Amniotic stem cell (primary cell): ENCODE data around the gene CTNNAL1.

Experiments used
- DNase-seq: peaks from one replicate; lab custom pipeline; 2025; lab: John Stamatoyannopoulos, UW

CTNNAL1 gene

DNA sequence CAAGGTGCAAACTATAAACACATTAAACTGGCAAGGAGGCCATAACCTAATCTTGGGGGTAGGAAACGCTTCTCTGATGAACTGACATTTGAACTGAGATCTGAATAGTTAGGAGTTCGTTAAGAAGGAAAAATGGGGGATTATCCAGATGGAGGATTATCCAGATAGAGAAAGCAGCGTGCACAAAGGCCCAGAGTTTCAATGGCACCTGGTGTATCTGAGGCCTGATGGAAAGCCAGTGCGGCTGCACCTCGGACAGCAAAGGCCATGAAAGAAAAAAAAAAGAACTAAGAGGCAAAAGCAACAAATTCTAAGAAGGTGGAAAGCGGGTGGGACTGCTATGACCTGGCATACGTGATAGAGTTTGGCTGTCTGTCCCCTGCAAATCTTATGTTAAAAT is 13.0 kb upstream of the CTNNAL1 start:
- no peak for DNase-seq

DNA sequence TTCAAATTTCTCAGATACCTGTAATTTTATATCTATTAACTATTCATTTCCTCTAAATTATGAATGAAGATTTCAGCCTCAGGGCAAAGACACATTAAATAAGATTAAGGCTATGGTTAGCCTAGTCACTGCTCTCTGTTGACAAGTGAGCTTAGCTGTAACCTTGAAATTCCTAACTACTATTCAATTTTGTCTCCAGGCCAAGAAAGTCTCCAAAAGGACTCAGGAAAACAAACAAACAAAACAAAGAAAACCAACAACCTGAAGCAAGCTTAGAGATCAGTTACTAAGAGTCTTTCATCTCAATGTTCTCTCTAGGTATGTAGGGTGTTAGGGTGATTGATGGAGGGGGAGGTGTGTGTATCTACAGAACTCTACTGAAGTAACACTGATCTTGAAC is 9.6 kb upstream of the CTNNAL1 start:
- no peak for DNase-seq

DNA sequence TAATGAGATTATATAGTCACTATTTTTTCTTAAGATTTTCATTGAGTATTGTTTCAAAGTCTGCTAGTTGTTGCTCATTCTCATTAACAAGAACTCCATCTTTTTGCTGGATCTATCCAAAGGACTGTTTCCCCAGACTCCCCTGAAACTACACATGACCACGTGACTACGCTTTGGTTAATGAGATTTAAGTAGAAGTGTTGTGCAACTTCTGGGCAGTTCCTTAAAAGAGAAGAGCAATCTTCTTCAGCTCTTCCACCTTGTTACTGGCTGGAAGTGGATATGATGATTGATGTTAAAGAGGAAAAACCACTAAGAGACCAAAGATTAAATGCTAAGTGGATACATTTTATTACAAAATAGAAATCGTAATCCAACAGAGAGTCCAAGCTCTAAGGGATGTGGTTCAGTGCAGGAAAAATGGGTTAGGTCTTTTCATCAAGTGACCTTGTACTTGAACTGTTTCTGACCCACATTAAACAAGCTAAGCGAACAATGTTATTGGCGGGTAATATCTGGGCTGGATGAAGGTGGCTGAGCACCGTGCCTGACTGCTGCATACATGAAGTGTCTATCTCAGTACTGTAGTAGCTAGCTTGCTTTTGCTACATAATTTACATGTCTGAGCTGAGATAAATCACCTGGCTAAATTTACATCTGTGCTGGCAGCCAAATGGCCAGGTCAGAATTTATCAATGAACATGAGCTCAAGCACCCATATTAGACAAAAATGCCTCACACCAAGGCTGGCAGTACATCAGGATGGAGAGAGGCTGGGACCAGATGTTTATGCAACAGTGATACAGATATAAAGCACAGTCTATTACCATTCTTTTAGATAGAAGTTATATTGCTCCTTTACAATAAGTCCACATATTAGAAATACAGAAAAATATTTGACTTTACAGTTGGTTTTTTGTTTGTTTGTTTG is 7.5 kb upstream of the CTNNAL1 start:
- DNase-seq, result no peak

DNA sequence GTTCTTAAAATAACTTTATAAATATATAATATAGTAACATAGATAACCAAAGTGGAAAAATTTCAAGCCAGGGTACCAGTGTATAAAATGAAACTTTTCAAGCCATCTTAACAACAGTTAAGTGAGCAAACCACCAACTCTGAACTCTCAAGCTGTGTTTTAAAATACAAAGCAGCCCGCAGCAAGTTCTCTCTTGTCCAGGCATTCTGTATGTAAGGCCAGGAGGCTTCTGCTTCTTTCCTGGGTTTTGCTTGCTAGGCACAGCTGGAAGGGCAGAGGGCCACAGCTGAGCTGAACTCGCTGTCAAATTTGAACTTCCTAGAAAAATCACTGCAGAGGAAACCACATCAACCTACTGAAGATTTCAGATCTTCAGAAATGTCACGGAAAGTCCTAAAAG is 6.8 kb upstream of the CTNNAL1 start:
- DNase-seq, result no peak

DNA sequence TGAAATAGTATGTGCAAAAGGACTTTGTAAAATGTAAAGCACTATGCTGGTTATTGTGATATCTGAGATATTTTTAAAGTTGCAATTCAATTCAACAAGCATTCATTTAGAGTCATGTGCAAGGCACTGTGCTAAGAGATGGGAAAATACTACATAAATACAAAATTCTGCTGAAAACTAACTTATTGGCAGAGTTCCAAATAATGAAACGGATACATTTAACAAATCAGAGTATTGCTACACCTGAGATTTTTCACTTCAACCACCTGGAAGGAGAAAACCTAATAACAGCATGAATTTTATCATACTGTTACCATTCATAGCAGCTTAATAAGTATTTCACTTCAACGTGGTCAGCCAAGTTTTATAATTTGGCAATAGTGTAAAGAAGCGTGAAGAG is 6.1 kb upstream of the CTNNAL1 start:
- DNase-seq, result no peak

DNA sequence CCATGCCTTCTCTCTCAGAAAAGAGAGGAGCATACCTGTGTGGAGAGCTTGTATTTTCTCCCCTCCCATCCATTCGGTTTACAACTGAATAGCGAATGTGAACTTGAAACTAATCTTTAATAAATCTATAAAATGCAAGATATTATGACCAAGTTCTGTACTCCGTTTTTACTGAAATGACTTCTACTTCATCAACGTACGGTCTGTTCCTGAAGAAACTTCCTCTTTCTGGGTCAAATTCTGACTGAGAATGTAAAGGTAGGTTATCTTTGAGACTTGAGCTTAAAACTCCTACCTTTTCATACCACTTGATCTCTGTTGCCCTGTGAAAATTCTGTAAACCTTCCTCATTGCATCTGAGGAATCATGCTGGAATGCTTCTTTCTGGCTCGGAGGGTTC is 4.2 kb upstream of the CTNNAL1 start:
- no peak for DNase-seq

DNA sequence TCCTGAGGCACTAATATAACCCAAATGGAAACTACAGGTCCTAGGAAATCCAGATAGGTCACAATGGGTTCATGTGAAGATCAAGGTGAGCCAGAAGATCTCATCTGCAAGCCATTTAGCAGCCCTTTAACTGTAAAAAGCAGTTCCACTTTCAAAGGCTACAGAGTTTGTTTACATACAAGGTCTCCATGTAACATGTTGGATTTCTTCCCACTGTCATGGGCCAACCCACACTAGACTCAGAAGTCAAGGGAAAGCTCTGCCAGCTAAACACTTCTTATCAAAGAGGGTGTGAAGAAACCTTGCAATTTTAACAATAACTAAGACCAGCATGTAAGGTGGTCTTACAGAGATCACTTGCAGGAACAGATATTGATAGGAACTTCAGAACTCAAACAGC is 3.8 kb upstream of the CTNNAL1 start:
- no peak for DNase-seq

DNA sequence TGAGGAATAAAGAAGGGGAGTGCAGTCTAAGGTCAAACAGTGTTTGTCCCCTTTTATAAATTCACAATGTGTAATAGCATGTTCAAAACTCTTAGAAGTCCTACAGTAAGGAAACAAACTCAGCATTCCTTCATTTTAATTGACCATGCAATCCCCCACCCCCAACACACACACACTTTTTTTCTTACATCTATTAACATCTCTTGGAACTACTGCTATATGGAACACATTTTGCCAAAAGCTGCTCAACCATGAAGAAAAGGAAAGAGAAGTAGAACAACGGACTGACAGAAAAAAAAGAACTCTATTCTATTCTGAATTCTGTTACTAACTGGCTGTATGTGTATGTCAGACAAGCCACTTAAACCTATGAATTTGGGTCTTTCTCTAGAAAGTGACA is 2.8 kb upstream of the CTNNAL1 start:
- no peak for DNase-seq

DNA sequence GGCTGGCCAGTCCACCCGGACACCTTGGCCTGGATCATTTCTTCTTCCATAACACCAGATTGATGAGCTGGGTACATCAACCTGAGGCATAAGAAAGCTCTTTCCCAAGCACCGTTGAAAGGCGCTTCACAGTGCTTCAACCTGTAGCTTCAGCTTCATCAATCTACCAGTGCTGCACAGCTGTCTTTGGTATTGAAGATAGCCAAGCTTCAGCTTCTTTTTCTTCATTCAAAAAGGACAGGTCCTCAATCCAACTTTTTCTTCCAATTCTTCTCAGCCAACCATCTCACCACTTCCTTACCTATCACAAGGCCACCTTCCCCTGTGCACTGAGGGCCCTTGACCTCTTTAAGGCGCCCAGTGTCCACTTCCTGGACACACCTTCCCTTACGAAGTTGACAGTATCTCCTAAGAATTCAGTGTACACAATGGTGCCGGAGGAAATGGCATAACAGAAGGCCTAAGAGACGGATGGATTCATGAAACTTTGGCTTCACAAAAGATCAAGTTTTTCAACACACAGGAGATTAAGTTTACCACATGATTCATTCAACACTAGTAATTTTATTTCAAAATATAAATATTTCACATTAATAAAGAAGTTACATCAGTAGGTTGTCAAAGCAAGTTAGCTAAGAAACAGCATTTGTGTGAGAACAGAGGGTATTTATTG is 1.4 kb upstream of the CTNNAL1 start:
- no peak for DNase-seq

DNA sequence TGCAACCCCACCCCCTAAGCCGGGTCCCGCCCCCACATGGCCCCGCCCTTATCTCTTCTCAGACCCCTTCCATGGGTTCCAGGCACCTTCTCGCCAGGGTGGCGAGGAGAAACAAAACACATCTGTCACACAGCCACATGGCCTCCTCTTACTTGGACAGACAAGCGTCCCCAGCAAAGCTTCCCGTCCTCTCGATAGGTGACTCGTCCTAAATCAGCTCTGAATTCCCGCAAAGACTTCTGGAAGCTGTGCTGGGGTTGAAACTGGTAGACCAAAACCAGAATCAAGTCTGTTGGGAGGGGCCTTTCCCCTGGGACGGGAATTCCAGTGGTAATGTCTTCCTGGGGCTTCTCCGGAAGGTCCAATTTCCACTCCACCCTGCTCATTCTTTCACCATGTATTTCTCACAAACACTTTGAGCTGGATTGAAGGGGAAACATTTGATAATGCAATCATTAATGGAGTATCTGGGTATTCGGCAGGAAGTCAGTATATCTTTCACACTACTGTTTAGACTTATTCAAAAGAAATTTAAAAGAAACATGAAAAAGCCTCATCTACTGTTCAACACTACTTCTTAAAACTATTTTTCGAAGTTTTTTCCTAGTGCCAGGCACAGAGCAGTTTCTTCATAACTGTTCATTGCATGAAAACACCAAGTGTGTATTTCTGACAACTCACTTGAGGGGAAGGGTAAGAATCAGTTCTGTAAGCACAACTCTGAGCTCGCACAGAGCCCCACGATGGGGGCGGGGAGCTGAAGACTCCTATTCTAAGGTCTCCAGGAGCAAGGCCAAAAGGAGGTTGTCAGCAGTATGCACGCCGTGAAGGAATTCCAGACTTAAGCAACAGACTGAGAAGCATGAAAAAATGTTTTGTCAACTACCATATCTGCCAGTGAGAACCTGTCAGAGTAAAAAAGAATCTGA is 644 bp upstream of the CTNNAL1 start:
- peak; percentile 47 for DNase-seq

DNA sequence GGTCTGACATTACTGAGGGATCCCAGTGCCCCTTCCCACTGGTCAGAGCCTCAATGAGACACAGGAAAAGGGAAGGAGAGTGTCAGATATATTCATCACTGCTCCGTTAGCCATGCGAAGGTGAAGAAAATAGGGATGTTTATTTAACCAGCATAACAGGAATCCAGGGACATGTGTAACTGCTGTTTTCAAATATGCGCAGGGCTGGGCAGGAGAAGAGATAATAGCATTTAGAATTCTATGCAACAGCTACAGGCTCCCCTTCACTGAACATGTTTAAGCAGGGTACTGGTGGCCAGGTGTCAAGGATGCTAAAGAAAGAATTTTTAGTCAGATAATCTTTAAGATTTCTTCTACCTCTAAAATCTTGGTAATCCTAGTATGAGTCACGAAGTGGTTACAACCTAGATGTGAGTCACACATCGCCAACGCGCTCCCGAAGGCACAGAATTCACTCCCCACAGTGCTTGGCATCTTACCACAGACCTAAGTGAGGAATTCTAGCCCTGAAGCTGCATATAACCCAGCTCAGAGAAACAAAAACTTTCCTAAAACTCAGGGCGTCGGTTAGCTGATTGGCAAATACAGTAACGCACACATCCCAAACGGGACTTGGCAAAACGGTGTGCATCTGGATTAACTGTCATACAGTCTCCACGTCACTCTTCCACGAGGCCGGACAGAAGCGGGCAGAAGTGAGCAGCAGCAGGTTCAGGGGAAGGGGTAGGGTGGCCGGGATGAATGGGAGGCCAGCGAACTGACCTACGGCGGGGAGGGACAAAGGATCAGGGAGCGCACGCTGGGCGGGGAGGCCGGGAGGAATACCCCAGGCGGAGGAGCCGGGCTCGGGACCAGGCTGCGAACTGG is 1.1 kb downstream of the CTNNAL1 start:
- DNase-seq, result peak; percentile 82

DNA sequence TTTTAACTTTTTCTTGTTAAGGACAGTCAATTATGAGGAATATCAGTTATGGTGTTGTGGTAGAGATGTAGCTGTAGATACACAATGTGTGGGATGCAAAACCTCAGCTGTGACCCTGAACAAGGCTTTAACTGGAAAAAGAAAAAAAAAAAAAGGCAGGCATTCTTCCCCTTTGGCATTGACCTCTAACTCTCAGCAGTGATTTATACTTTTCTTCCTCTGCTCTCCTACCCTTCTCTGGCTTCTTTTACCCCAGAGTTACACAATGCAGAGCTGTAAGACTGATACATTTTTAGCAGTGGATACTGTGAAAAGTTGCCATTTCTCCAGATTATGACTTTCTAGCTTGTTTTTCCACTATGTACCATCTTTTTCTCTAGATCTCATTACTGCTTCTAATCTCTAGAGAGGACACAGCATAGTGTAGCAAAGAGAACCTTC is 2.0 kb downstream of the CTNNAL1 start:
- DNase-seq, result no peak

DNA sequence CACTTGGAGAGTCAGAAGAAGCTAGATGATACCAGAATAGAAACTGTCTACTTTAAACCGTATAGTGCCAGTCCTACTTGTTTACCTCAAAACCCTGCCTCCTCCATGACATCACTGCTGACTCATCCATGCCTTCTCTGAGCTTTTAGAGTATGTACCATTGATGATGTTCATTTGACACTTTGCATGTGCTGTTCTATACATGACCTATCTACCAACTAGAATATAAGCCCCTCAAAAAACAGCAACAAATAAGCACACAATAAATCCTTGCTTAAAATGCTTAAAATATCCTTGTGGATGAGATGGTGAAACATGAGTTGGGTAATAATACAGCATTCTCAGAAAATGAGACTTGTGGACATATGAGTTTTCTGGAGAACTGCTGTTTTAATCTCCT is 2.6 kb downstream of the CTNNAL1 start:
- peak; percentile 33 for DNase-seq

DNA sequence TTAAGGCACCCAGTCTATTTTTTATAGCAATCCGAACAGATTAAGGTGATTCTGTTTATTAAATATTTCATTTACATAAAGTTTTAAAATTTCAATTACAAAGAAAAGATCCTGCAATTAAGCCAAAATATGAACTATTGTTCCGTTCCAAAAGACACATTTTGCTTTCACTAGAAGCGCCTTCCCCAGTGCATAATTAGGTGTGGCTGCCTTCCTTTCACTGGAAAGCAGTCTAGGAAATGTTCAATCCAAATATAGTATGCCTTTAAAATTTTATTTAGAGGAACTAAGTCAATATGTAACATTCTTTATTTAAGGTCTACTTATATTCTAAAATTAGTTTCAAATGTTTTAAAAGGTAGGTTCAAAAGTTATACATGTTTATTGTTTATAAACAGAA is 7.6 kb downstream of the CTNNAL1 start:
- no peak for DNase-seq

DNA sequence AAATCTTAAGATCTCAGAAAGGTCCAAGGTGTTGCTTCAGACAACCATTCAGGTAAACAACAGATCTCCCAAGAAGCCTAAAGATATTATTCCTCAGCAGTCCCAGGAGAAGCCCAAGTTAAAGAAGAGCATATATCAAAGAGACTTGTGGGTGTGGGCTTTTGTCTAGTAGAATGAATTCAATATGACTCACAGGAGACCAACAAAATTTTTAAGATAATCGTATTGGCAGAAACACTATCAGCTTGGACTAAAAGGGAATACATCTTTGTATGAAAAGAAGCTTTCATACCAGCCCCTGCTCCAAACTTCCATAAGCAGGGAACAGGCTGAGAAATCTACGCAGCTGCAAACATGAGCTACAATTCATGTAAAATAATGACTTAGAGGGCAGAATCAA is 10.2 kb downstream of the CTNNAL1 start:
- no peak for DNase-seq

DNA sequence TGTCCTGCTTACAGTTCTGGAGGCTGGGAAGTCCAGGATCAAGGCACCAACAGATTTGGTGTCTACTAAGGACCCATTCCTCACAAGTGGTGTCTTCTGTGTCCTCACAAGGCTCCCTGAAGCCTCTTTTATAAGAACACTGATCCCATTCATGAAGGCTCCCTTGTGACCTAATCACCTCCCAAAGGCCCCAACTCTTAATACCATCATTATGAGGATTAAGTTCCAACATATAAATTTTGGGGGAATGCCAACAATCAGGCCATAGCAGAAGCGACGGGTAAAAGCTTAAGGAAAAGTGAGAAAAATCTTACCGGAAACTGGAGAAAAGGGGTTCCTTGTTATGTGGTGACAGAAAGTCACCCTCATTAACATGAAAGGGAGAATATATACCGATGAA is 11.2 kb downstream of the CTNNAL1 start:
- DNase-seq, result no peak

DNA sequence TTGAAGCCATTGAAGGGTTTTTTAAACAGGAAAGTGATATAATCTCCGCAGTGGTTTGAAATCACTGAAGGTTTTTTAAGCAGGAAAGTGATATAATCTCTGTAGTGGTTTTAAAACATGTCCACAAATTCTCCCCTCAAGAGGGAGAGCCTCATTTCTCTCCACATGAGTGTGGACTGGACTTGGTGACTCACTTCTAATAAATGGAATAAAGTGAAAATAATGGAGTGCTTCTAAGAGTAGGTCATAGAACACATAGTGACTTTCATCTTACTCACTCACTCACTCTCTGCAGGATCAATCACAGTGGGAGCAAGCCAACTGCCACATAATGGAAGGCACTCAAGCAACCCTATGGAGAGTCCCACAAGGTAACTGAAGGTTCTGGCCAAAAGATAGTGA is 12.0 kb downstream of the CTNNAL1 start:
- DNase-seq, result no peak

DNA sequence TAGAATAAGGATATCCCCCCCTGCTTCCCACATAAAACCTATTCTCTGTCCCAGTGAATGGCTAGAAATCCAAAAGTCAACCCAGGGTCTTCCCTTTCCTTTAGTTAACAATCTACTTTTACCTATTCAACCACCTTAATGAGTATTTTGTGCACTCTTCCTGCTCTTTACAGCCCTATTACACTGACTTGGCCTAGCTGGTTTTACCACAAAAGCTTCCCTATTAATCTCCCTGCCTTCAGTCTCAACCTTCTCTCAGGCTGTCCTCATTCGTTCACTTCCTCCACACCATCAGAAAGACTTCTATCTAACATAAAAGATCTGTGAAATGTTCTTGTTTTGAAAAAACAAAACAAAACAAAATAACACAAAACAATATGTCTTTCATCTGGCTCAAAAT is 16.2 kb downstream of the CTNNAL1 start:
- DNase-seq, result no peak

DNA sequence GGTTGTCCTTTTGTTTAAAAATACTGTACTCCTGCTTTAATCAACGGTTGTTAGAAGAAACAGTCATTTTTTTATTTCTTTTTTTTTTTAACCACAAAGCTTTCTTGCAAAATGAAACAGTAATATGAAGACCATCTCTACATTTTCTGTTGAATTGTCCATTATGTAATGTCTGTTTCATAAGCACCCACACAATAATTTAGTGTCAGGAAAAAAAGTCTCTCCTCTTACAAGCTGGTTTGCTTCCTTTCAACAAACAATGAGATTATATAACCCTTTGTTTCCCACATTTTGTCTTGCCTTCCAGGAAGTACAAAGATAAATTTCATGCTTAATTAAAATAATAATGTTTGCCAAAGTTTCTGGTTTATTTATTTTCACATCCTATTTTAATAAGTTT is 16.7 kb downstream of the CTNNAL1 start:
- DNase-seq, result no peak

DNA sequence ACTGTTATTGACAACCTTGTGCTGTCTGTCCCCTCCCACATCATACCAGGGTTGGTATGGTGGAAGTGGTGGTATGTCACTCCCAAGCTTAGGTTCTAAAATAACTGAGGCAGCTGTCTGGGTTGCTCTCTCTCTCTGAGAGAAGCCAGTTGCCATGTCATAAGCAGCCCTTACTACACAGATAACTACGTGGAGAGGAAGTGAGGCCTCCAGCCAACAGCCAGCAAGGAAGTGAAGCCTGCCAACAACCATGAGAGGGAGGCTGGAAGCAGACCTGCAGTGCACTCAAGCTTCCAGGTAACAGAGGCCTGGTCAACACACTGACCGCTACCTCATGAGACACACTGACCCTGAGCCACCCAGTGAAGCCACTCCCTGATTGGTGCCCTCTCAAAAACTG is 18.6 kb downstream of the CTNNAL1 start:
- DNase-seq, result no peak

DNA sequence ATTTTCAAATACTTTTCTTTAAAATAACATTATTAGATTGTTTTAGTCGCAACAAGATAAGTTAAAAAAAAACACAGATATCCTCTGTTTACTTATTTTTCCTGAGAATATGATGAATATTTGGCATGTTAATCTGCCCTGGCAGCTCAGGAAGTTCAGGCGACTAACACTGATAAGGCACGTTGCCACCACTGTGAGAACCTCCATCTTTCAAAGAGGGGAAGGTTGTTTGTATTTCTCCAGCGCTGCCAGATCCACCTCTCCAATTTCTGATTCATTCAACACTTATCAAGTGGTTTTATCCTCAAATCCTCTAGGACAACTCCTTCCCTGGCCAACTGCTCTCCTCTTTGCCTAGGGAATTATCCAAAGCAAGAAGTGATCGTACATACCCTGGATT is 21.8 kb downstream of the CTNNAL1 start:
- DNase-seq, result no peak
